Activated naive CD8-positive, alpha-beta T cell treated with anti-CD3 and anti-CD28 coated beads, Interleukin-2, amount 50 U/mL, for 24 hours (primary cell): ENCODE measurements around the gene UNC119.
"Not testable (repeated sequence)": the region's sequence is repeated elsewhere in the genome, so short reads cannot be mapped to it uniquely, and the experiment has no call there.

Source experiments
- ATAC-seq: fragments of 150-1000 bp; cut with Tn5 transposase; one replicate; pipeline ENCODE4 v1.10.0; 2021
- DNase-seq: peaks from one replicate; pipeline ENCODE4 v3.0.0; 2021
- H3K27ac Mint-ChIP-seq: one replicate; pipeline ENCODE4 v1.8.0; 2021; ENCODE audit warnings: mild to moderate bottlenecking, mixed read lengths
- H3K27me3 Mint-ChIP-seq: one replicate; pipeline ENCODE4 v1.8.0; 2021; ENCODE audit warnings: mixed read lengths
- H3K36me3 Mint-ChIP-seq: one replicate; pipeline ENCODE4 v1.8.0; 2021; ENCODE audit warnings: low read depth, mixed read lengths
- H3K4me1 Mint-ChIP-seq: one replicate; pipeline ENCODE4 v1.8.0; 2021; ENCODE audit warnings: mixed read lengths
- H3K4me3 Mint-ChIP-seq: one replicate; pipeline ENCODE4 v1.8.0; 2021; ENCODE audit warnings: mild to moderate bottlenecking, moderate library complexity, mixed read lengths
- H3K9me3 Mint-ChIP-seq: one replicate; pipeline ENCODE4 v1.8.0; 2021; ENCODE audit warnings: mixed read lengths

The UNC119 gene

DNA sequence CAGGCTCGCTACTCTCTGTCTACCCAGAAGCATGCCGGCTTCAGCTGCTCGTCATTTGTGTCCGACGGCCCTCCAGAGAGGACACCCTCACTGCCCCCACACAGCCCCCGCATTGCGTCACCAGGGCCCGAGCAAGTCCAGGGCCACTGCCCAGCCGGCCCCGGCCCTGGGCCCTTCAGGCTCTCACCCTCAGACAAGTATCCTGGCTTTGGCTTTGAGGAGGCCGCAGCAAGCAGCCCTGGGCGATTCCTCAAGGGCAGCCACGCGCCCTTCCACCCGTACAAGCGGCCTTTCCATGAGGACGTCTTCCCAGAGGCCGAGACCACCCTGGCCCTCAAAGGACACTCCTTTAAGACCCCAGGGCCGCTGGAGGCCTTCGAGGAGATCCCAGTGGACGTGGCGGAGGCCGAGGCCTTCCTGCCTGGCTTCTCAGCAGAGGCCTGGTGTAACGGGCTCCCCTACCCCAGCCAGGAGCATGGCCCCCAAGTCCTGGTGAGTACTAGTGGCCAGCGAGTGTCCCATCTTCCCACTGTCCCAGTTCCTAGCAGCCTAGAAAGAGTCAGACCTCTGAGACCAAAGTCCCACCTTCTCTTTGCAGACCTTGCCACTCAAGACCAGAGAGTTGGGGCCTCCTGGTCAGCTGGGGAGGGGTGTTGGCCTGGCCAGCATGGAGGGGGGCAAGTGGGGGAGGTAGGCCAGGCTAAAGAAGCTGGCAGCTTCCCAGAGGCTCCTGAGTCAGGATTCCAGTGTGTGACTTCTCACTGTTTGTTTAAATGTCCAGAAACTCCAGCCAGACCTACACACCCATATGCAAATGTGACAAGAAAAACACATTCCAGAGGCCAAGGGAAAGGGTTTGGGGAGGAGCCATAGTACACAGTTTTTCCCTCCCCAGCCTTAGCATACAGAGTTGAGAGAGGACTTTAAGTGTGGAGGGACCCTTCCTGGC is 27.7 kb downstream of the UNC119 start:
- ATAC-seq = no peak
- DNase-seq = no peak
- Mint-ChIP-seq H3K27me3 (no peaks in the 10 kb centered on the region), H3K4me1 (no peaks in the 10 kb centered on the region), H3K9me3 (no peaks in the 10 kb centered on the region), H3K36me3 (no peaks in the 10 kb centered on the region), H3K4me3 (no peak overlapping the region), H3K27ac (no peak overlapping the region)

DNA sequence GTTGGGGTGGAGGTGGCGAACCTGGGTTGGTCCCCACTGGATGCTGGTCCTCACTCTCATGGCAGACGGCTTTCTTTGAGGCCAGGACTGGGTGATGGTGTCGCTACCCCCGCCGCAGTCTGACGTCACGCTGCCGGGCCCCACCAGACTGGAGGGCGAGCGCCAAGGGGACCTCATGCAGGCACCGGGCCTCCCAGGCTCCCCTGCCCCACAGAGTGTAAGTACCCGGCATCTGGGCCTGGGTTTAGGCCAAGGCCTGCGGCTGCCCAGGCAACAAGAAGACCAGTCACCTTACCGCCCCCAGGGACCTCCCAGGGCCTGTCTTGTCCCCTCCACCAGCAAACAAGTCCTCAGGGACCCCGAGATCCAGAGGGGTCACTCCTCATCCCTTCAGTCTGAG is 28.5 kb downstream of the UNC119 start:
- peaks cover 2% of the 10 kb centered on the region for H3K27me3 Mint-ChIP-seq
- H3K4me1 Mint-ChIP-seq = no peaks in the 10 kb centered on the region
- no peaks in the 10 kb centered on the region for H3K36me3 Mint-ChIP-seq
- no peak overlapping the region for H3K4me3 Mint-ChIP-seq
- DNase-seq = no peak
- no peaks in the 10 kb centered on the region for H3K9me3 Mint-ChIP-seq
- no peak for ATAC-seq
- H3K27ac Mint-ChIP-seq = no peak overlapping the region

DNA sequence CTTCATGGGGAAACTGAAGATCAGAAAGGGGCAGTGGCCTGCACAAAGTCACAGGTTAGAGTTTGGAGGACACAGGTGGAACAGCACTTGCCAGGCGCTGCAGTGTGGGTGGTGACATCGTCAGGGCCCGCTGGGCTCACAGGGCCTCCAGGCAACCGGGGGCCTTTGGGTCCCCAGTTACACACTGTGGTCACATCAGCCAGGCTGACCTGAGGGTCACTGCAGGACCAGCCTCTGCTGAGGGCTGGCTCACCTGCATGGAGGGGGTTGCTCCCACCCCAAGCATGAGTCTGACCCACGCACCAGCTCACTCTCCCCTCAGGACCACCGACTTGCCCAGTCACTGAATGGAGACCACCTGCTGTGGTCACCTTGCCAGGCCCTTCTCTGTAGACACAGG is 29.2 kb downstream of the UNC119 start:
- Mint-ChIP-seq H3K36me3 (no peaks in the 10 kb centered on the region), H3K4me3 (no peak overlapping the region), H3K27me3 (peaks cover 2% of the 10 kb centered on the region), H3K9me3 (no peaks in the 10 kb centered on the region), H3K4me1 (no peaks in the 10 kb centered on the region), H3K27ac (no peak overlapping the region)
- ATAC-seq = no peak
- no peak for DNase-seq

DNA sequence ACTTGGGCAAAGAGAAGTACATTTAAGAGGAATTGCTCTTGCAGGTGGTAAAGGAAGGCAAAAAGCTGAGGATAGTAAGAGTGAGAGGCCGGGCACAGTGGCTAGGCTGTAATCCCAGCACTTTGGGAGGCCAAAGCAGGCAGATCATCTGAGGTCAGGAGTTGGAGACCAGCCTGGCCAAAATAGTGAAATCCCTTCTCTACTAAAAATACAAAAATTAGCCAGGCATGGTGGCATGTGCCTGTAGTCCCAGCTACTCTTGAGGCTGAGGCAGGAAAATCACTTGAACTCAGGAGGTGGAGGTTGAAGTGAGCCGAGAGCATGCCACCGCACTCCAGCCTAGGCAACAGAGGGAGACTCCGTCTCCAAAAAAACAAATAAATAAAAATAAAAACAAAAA is 30.1 kb downstream of the UNC119 start:
- H3K36me3 Mint-ChIP-seq, H3K4me1 Mint-ChIP-seq, H3K9me3 Mint-ChIP-seq, H3K27ac Mint-ChIP-seq, H3K27me3 Mint-ChIP-seq, H3K4me3 Mint-ChIP-seq, DNase-seq, ATAC-seq: not testable (repeated sequence)

DNA sequence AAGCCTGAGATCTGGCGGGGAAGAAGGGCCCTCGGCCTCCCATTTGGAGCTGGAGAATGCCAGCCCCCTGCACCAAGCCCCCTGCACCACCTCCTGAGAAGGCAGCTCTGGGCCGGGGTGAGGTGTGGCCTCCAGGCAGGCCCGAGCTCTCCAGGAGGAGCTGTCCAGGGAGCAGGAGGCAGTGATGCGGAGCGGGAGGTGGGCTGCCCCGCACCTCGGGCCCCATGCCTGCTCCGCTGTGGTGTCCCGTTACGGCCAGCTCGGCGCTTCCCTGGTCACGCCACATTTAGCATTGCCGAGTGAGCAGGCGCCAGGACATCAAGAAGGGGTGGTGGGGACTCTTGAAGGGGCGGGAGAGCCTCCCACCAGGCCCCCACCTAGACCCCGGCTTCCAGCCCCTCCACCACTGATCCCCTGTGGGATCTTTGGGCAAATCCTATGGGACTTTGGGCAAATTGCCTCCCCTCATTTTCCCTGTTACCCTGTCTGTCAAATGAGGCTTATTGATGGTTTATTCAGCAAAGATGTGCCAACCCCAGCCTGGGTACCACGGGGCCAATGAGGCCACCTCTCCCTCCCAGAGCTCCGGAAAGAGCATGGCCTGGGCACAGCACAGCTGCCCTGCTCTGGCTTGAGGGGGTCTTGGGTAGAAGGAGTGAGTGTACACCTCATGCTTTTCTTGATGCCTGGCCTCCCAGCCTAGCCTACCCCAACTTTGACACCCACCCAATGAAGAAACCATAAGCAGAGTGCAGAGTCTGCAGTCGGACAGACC is 30.9 kb downstream of the UNC119 start:
- no peak for ATAC-seq
- Mint-ChIP-seq H3K36me3 (no peaks in the 10 kb centered on the region), H3K27me3 (peaks cover 2% of the 10 kb centered on the region), H3K4me3 (no peak overlapping the region), H3K4me1 (no peaks in the 10 kb centered on the region), H3K9me3 (no peaks in the 10 kb centered on the region), H3K27ac (no peak overlapping the region)
- no peak for DNase-seq

DNA sequence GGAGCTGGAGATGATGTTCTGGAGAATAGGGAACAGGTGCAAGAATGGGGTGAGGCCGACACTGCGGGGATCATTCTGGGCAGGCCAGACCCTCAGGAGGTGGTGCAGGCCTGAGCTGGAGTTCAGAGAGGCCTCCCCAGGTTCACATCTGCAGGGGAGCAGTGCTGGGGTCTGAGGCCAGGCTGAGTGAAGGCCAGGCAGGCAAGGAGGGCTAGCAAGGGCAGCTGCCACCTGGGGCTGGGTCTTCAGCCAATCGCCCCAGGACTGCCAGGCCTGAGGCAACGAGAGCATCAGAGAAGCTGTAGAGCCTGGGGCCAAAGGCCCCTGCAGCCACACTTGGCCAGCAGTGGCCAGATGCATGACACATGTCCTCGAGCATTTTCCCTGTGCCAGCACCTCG is 31.7 kb downstream of the UNC119 start:
- H3K27ac Mint-ChIP-seq = no peak overlapping the region
- H3K4me3 Mint-ChIP-seq = no peak overlapping the region
- peaks cover 2% of the 10 kb centered on the region for H3K27me3 Mint-ChIP-seq
- no peak for ATAC-seq
- H3K9me3 Mint-ChIP-seq = no peaks in the 10 kb centered on the region
- no peak for DNase-seq
- H3K4me1 Mint-ChIP-seq = no peaks in the 10 kb centered on the region
- no peaks in the 10 kb centered on the region for H3K36me3 Mint-ChIP-seq

DNA sequence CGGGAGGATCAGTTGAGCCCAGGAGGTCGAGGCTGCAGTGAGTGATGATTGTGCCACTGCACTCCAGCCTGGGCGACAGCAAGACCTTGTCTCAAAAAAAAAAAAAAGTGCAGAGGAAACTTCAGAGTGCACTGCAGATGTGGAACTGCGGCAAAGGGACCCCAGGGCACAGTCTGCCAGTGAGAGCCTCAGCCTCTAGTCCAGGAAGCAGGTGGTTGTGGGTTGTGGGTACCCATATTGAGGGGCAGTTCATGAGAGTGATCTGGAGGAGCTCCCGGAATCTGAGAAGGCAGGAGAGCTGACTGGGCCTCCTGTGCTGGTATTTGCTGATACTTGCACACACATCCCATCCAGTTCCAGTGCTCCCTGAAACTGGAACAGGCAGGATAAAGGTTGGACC is 33.2 kb downstream of the UNC119 start:
- no peak for ATAC-seq
- Mint-ChIP-seq H3K4me3 (no peak overlapping the region), H3K27me3 (peaks cover 2% of the 10 kb centered on the region), H3K27ac (no peak overlapping the region), H3K4me1 (no peaks in the 10 kb centered on the region), H3K36me3 (no peaks in the 10 kb centered on the region), H3K9me3 (no peaks in the 10 kb centered on the region)
- DNase-seq = no peak

DNA sequence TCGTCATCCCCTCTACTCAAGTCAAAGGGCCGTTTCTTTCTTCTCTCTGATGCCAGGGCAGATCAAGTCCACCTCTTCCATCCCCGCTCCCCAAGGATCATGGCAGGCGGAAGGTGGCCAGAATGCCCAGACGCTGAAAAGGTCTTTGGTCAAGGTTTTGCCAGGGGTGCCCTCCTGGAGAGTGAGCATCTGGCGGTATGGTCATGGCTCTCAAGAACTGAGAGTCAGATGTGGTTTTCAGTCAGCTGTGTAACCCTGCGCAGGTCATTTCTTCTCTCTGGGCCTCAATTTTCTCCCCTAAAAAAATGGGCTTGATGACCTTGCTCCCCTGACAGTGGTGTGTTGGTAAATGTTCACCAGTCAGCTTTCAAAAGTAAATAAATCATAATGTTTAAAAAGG is 33.8 kb downstream of the UNC119 start:
- peaks cover 2% of the 10 kb centered on the region for H3K27me3 Mint-ChIP-seq
- H3K36me3 Mint-ChIP-seq = no peaks in the 10 kb centered on the region
- H3K4me1 Mint-ChIP-seq = no peaks in the 10 kb centered on the region
- DNase-seq (no peak), ATAC-seq (no peak)
- no peak overlapping the region for H3K27ac Mint-ChIP-seq
- no peak overlapping the region for H3K4me3 Mint-ChIP-seq
- no peaks in the 10 kb centered on the region for H3K9me3 Mint-ChIP-seq

DNA sequence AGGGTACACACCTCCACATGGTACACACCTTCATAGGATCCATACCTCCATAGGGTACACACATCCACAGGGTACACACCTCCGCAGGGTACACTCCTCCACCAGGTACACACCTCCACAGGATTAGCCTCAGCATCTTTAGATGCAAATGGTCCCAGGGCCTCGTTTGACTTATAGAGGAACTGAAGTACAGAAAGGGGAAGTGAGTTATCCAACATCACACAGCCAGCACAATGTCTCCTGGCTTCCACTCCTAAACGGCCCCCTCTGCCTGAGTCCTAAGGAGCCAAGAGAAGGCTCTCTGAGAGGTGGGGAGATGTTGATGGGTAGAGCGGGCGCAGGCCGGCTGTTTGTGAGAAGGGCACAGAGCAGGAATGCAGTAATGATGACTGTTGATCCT is 34.3 kb downstream of the UNC119 start:
- peaks cover 4% of the 10 kb centered on the region for H3K27me3 Mint-ChIP-seq
- no peaks in the 10 kb centered on the region for H3K36me3 Mint-ChIP-seq
- H3K4me3 Mint-ChIP-seq = no peak overlapping the region
- DNase-seq = no peak
- no peak for ATAC-seq
- no peaks in the 10 kb centered on the region for H3K4me1 Mint-ChIP-seq
- no peaks in the 10 kb centered on the region for H3K9me3 Mint-ChIP-seq
- H3K27ac Mint-ChIP-seq = no peak overlapping the region

DNA sequence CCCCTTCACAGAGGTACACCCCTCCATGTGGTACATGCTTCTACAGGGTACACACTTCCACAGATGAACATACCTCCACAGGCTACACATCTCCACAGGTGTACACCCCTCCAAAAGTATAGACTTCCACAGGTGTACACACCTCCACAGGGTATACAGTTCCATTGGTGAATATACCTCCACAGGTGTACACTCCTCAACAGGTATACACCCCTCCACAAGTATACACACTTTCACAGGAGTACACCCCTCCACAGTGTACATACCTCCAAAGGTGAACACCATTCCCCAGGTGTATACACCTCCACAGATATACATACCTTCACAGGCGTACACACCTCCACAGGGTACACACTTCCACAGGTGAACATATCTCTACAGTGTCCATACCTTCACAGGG is 36.9 kb downstream of the UNC119 start:
- ATAC-seq (no peak), DNase-seq (no peak)
- H3K4me3 Mint-ChIP-seq = no peak overlapping the region
- H3K4me1 Mint-ChIP-seq = no peaks in the 10 kb centered on the region
- H3K36me3 Mint-ChIP-seq = no peaks in the 10 kb centered on the region
- no peak overlapping the region for H3K27ac Mint-ChIP-seq
- no peaks in the 10 kb centered on the region for H3K9me3 Mint-ChIP-seq
- peaks cover 7% of the 10 kb centered on the region for H3K27me3 Mint-ChIP-seq

DNA sequence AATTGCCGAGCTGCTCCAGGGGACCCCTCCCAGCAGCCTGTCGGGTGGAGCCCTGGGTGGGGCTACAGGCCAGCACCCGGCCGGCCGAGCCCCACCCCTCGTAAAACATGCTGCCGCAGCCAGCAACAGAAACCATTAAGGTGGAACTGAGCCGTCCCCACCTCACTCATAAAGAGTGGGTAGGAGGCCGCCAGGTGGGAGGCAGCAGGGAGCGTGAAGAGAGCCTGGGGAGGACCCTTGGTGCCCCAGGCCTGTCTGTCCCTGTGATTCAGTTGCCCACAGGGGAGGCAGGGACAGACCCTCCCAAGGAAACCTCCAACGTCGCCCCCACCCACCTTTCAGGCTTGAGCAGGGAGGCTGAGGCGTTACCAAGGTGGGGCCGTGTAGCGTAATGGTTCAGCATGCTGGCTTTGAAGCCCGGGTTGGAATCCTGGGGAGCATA is 37.8 kb downstream of the UNC119 start:
- H3K36me3 Mint-ChIP-seq = no peaks in the 10 kb centered on the region
- no peaks in the 10 kb centered on the region for H3K9me3 Mint-ChIP-seq
- H3K4me3 Mint-ChIP-seq = no peak overlapping the region
- no peaks in the 10 kb centered on the region for H3K4me1 Mint-ChIP-seq
- no peak for ATAC-seq
- peaks cover 13% of the 10 kb centered on the region for H3K27me3 Mint-ChIP-seq
- no peak overlapping the region for H3K27ac Mint-ChIP-seq
- DNase-seq = no peak

DNA sequence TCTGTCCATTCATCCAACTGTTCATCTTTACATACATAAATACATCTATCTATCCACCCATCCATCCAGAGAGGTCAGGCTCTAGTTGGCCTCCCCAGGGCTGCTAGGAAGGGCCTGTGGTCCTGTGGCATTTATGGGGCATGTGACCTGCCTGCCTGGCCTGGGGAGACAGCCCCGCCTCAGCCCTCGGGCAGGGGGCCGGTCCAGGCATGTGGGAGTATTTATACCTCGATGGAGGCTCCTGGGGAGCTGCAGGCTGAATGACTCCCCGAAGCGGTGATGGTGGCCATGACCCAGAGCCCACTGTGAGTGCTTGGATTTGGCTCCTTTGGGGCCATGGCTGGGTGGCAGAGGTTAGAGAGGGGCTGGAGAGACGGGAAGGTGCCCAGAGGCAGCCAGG is 38.9 kb downstream of the UNC119 start:
- no peak overlapping the region for H3K27ac Mint-ChIP-seq
- H3K36me3 Mint-ChIP-seq = no peaks in the 10 kb centered on the region
- H3K4me1 Mint-ChIP-seq = no peaks in the 10 kb centered on the region
- H3K4me3 Mint-ChIP-seq = no peak overlapping the region
- DNase-seq = no peak
- no peak for ATAC-seq
- H3K27me3 Mint-ChIP-seq = peaks cover 13% of the 10 kb centered on the region
- H3K9me3 Mint-ChIP-seq = no peaks in the 10 kb centered on the region

DNA sequence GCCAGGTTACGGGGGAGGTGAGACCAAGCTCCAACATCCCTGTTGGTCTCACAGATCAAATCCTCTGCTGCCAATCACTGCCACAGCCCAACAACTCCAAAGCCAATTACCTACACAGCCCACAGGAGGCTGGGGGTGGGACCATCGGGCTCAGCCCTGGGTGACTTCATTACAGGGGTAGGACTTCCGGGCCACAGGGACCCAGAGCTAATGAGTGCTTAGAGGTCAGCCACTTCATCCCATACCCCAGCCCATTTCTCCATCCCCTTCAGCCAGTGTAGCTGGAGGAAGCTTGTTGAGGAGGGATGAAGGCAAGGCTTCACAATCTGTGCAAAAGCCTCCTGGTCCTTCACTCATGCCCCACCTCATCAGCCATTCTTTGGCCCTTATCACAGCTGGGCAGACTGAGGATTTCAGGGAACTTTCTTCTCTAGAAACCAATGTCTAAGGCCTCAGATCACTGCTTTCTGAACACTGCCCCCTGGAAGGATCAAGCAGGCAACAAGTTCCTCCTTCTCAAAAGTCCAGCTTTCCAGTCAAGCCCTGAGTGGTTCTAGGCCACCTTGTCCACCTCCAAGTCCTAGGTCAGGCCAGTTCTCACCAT is 40.5 kb downstream of the UNC119 start:
- no peaks in the 10 kb centered on the region for H3K4me1 Mint-ChIP-seq
- peaks cover 19% of the 10 kb centered on the region for H3K27me3 Mint-ChIP-seq
- H3K4me3 Mint-ChIP-seq = no peak overlapping the region
- no peak for DNase-seq
- no peaks in the 10 kb centered on the region for H3K9me3 Mint-ChIP-seq
- no peak for ATAC-seq
- H3K27ac Mint-ChIP-seq = no peak overlapping the region
- no peaks in the 10 kb centered on the region for H3K36me3 Mint-ChIP-seq

DNA sequence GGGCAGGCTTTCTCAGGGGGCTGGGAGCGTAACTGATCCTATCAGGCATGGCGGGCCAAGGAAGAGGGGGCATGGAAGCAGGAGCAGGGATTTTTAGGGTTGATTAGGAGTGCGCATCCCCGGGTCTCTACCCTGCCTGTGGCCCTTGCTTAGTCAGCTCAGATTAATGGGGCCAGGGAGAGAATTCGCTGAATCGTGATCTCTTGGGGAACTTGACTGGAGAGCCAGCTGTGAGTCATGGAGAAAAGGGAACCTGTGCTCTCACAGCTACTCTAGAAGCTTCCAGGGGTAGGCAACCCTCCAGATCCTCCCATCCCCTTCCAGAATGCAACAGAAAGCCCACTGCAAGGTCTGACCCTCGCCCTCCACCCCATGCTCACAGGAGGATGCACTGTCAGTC is 42.6 kb downstream of the UNC119 start:
- H3K27ac Mint-ChIP-seq = no peak overlapping the region
- no peaks in the 10 kb centered on the region for H3K36me3 Mint-ChIP-seq
- no peaks in the 10 kb centered on the region for H3K4me1 Mint-ChIP-seq
- ATAC-seq (no peak), DNase-seq (no peak)
- no peak overlapping the region for H3K4me3 Mint-ChIP-seq
- H3K9me3 Mint-ChIP-seq = no peaks in the 10 kb centered on the region
- H3K27me3 Mint-ChIP-seq = peaks cover 19% of the 10 kb centered on the region

DNA sequence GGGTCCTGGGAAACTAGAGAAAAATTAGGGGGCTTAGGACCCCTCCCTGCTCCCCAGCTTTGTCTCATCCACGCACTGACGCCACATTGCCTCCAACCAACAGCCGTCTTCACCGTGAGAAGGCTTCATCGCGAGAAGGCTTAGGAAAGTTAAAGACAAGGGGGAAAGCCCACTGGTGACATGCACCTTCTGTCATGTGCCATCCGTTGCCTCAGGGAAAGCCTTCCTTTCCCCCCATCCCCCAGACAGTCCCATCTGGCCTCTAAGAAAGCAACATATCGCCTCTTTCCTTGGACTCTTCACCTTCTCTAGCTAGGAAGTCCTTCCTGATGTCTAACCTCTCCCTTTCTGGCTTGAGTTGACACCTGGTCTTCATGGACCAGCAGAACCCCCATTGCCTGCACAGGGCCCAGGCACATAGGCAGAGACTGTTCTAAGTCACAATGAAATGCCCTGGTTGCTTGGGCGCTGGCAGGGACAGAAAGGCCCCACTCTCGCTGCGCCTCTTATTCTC is 44.2 kb downstream of the UNC119 start:
- Mint-ChIP-seq H3K27ac (no peak overlapping the region), H3K4me3 (no peak overlapping the region), H3K36me3 (no peaks in the 10 kb centered on the region), H3K4me1 (no peaks in the 10 kb centered on the region), H3K27me3 (peaks cover 18% of the 10 kb centered on the region), H3K9me3 (no peaks in the 10 kb centered on the region)
- ATAC-seq (no peak), DNase-seq (no peak)
